ENCODE results near the gene HMGCLL1.

HMGCLL1 gene

GRCh38 chr6:55443238-55444134, 135.5 kb downstream of the HMGCLL1 start:
- no peak for DNase-seq (ENCODE audit: low read depth)

DNA sequence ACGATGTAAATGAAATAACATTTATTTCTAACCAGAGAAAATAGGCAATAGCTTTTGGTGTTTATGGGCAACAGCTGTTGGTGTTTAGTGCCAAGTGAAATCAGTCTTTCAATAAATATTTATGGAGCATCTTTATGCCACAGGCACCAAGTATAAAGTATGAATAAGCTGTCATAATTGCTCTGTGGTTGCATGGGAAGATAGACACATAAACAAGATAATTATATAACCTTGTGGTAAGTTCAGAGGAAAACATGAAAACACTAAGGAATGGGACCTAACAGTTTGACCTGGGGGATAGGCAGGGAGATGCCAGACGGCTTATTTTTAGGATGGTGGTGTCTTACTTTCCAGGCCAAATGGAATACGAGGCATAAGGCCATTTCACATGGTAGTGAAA, 140.8 kb downstream of the HMGCLL1 start:
- DNase-seq (ENCODE audit: low read depth): no peak

DNA sequence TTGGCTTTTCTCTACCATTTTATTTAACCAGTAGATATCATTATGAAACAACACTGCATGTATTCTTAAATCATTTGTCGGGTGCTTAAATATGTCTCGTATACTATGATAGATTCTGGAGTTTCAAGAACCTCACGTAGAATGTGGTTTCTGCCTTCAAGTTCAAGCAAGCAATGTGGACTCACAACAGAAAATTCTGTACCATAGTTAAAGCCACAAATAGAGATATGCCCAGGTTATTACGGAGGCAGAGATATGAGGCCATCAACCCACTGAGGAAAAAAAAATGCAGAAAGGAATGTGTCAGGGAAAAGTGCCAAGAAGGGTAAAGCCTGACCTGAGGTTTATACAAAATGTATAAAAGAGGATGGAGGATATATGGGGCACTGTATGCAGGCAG, 141.9 kb downstream of the HMGCLL1 start:
- DNase-seq (ENCODE audit: low read depth): no peak

DNA sequence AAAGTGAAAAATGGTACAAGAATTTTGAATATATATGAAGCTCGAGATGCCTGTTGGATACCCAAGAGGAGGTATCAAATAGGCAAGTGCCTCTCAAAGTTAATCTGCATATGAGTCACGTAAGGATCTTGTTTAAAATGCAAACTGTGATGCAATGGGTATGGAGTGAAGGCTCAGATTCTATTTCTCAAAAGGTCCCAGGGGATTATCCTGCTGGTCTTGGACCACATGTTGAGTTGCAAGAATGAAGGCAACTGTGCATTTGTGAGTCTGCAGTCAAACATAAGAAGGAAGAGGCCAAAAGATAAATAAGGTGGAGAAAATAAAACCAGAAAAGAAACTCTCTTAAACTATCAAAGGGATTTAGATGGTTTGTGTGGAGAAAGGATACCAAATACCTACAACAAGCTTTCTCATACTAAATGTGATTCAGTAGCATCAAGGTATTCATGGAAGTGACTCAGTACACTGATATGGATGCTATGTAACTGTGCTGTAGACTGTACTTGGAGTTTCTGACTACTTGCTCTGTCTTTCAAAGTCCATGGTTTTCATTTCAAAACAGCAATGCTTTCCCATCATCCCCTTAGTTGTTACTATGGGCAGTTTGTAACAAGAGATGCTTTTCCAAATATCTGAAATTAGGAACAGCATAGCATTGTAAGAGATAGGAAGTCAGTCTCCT, 145.4 kb downstream of the HMGCLL1 start:
- DNase-seq (ENCODE audit: low read depth): no peak

- DNase-seq (ENCODE audit: low read depth): no peak
These were observed 155.1 kb downstream of the HMGCLL1 start for GRCh38 chr6:55423933-55424332.

DNA sequence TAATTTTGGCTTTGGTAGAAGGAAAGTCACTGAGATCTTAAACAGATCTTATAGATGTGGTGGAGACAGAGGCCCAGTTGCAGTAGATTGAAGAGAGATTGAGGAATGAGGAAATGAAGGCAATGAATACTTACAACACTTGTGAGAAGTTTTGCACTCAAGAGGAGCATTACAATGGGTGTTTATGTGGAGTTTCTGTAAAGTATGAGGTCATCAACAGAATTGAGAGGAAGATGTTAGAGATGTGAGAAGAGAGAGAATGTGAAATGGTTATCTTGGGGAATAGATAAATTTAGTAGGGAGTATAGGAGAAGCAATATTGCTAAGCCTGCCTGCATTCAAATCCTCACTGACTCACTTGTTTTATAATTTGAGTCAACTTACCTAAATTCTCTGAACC, 168.3 kb downstream of the HMGCLL1 start:
- no peak for DNase-seq (ENCODE audit: low read depth)

DNA sequence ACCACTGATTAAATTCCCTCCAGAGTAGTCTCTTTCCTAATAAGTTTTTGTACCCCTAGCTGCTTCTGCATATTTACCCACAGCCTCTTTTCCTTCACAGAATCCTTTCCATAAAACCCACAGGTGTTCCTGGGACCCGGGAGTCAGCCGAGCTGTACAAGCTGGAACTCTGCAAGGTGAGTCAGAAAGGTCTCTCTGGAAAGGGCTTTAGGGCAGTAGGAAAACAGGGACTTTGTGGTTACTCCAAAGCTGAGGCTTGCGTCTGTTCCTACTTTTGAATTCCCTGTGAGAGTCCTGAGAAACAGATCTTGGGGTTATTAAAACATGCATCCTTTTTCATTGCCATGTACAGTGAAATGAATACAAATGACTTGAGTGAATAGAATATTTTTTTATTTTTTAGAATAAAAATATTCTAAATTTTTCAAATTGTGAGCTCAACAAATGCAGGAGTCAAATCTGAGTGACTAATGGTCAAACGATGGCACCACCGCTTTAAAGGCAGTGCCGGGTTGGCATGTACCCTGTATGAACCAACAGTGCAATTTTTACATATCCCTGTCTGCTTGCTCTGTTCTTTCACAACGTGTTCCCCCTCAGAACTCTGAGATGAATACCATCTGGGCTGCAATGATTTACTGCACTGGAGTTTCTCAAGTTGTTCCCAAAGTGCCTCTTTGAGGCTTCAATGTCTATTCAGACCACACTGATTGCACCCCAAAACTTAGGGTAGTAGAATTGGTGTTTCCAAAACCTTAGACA, 173.3 kb downstream of the HMGCLL1 start:
- no peak for DNase-seq (ENCODE audit: low read depth)

- no peak for DNase-seq (ENCODE audit: low read depth)
These were observed 179.6 kb downstream of the HMGCLL1 start for GRCh38 chr6:55399351-55399750.

GRCh38 chr6:55397986-55398385, 181.0 kb downstream of the HMGCLL1 start:
- DNase-seq (ENCODE audit: low read depth): no peak

GRCh38 chr6:55395871-55396270, 183.1 kb downstream of the HMGCLL1 start:
- DNase-seq (ENCODE audit: low read depth): no peak

GRCh38 chr6:55388211-55388610, 190.8 kb downstream of the HMGCLL1 start:
- no peak for DNase-seq (ENCODE audit: low read depth)

Measured in activated T-cell treated with anti-CD3 and anti-CD28 coated beads for 48 hours (primary cell).